Measurements from ENCODE around the gene SLC1A2. TPM values are rescaled to one million over a fixed set of nuclear protein-coding genes. Genes with fewer than 3 reads are reported as not detected.

Gene SLC1A2
- total RNA-seq, 2 donors from 2014 or later, result 7.1 to 13.5 TPM

- Mint-ChIP-seq H3K4me1 (no peaks in the 10 kb centered on the region), H3K27me3 (ENCODE audit: insufficient read depth) (no peaks in the 10 kb centered on the region), H3K27ac (no peak overlapping the region), H3K4me3 (no peak overlapping the region), H3K9me3 (no peaks in the 10 kb centered on the region), H3K36me3 (ENCODE audit: low read depth) (no peaks in the 10 kb centered on the region)
- H3K27me3 ChIP-seq (ENCODE audit: control insufficient read depth, insufficient read depth, low read length, poor library complexity, severe bottlenecking), result no peaks in the 10 kb centered on the region
- TF ChIP-seq, protein P1, sequence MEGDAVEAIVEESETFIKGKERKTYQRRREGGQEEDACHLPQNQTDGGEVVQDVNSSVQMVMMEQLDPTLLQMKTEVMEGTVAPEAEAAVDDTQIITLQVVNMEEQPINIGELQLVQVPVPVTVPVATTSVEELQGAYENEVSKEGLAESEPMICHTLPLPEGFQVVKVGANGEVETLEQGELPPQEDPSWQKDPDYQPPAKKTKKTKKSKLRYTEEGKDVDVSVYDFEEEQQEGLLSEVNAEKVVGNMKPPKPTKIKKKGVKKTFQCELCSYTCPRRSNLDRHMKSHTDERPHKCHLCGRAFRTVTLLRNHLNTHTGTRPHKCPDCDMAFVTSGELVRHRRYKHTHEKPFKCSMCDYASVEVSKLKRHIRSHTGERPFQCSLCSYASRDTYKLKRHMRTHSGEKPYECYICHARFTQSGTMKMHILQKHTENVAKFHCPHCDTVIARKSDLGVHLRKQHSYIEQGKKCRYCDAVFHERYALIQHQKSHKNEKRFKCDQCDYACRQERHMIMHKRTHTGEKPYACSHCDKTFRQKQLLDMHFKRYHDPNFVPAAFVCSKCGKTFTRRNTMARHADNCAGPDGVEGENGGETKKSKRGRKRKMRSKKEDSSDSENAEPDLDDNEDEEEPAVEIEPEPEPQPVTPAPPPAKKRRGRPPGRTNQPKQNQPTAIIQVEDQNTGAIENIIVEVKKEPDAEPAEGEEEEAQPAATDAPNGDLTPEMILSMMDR (conservative IDR thresholded peaks at IDR 0.05), result no peak
- H3K4me1 ChIP-seq (ENCODE audit: control insufficient read depth, insufficient read depth, low read length), result no peaks in the 10 kb centered on the region
- H3K9ac ChIP-seq (ENCODE audit: extremely low read depth, low read length, poor library complexity, severe bottlenecking), result no peak overlapping the region
- H3K36me3 ChIP-seq (ENCODE audit: control insufficient read depth, insufficient read depth, low read length), result no peaks in the 10 kb centered on the region
- DNase-seq, result no peak
- no peak overlapping the region for H3K4me3 ChIP-seq (ENCODE audit: low read length)
- no peaks in the 10 kb centered on the region for H3K9me3 ChIP-seq (ENCODE audit: control insufficient read depth, low read length)
- WGBS, 2 experiments (ENCODE audit: insufficient coverage in 1 of 2, insufficient read length in 1 of 2), result 93 to 94% methylated on average over 3 to 6 of the region's 6 CpGs
- no peak overlapping the region for H3K27ac ChIP-seq (ENCODE audit: low read depth, low read length)
Measured at GRCh38 chr11:35377262-35377661, 42.1 kb downstream of the SLC1A2 start.

GRCh38 chr11:35376613-35377012 lies 42.7 kb downstream of the SLC1A2 start:
- H3K27me3 ChIP-seq (ENCODE audit: control insufficient read depth, insufficient read depth, low read length, poor library complexity, severe bottlenecking), result no peaks in the 10 kb centered on the region
- no peaks in the 10 kb centered on the region for H3K4me1 ChIP-seq (ENCODE audit: control insufficient read depth, insufficient read depth, low read length)
- no peak overlapping the region for H3K9ac ChIP-seq (ENCODE audit: extremely low read depth, low read length, poor library complexity, severe bottlenecking)
- Mint-ChIP-seq H3K27ac (no peak overlapping the region), H3K4me3 (no peak overlapping the region), H3K27me3 (ENCODE audit: insufficient read depth) (no peaks in the 10 kb centered on the region), H3K4me1 (no peaks in the 10 kb centered on the region), H3K9me3 (no peaks in the 10 kb centered on the region), H3K36me3 (ENCODE audit: low read depth) (no peaks in the 10 kb centered on the region)
- no peak overlapping the region for H3K27ac ChIP-seq (ENCODE audit: low read depth, low read length)
- H3K9me3 ChIP-seq (ENCODE audit: control insufficient read depth, low read length), result no peaks in the 10 kb centered on the region
- TF ChIP-seq, protein P1 (conservative IDR thresholded peaks at IDR 0.05), result no peak
- no peak for DNase-seq
- WGBS, 2 experiments (ENCODE audit: insufficient coverage in 1 of 2, insufficient read length in 1 of 2), result 92 to 100% methylated on average over 2 to 3 of the region's 3 CpGs
- H3K36me3 ChIP-seq (ENCODE audit: control insufficient read depth, insufficient read depth, low read length), result no peaks in the 10 kb centered on the region
- no peak overlapping the region for H3K4me3 ChIP-seq (ENCODE audit: low read length)

DNA sequence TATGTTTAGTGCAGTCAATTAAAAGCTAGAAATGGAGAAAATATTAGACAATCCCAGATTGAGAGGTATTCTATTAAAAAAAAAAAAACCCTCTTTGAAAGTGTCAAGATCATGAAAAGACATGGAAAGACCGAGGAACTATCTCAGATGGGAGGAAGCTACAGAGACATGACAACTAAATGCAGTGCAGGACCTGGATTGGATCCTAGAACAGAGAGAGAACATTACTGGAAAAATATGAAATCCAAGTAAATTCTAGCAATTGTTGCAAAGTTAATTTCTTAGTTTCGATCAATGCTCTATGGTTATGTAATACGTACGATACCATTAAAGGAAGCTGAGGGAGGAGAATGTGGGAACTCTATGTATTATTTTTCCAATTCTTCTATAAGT lies 43.2 kb downstream of the SLC1A2 start:
- Mint-ChIP-seq H3K4me3 (no peak overlapping the region), H3K9me3 (no peaks in the 10 kb centered on the region), H3K36me3 (ENCODE audit: low read depth) (no peaks in the 10 kb centered on the region), H3K27me3 (ENCODE audit: insufficient read depth) (peaks cover under 1% of the 10 kb centered on the region), H3K27ac (no peak overlapping the region), H3K4me1 (no peaks in the 10 kb centered on the region)
- 97 to 100% methylated on average over 2 to 4 of the region's 4 CpGs for WGBS, 2 experiments (ENCODE audit: insufficient coverage in 1 of 2, insufficient read length in 1 of 2)
- DNase-seq, result no peak
- Histone ChIP-seq H3K36me3 (ENCODE audit: control insufficient read depth, insufficient read depth, low read length) (no peaks in the 10 kb centered on the region), H3K9ac (ENCODE audit: extremely low read depth, low read length, poor library complexity, severe bottlenecking) (no peak overlapping the region), H3K4me3 (ENCODE audit: low read length) (no peak overlapping the region), H3K27ac (ENCODE audit: low read depth, low read length) (no peak overlapping the region), H3K4me1 (ENCODE audit: control insufficient read depth, insufficient read depth, low read length) (no peaks in the 10 kb centered on the region), H3K9me3 (ENCODE audit: control insufficient read depth, low read length) (no peaks in the 10 kb centered on the region), H3K27me3 (ENCODE audit: control insufficient read depth, insufficient read depth, low read length, poor library complexity, severe bottlenecking) (no peaks in the 10 kb centered on the region)
- TF ChIP-seq, protein P1 (conservative IDR thresholded peaks at IDR 0.05), result no peak
